OCI-LY1 (cell line): Measurements from ENCODE around the gene TNFSF15.

Experiments used
- H2AFZ ChIP-seq: fragments of 200-600 bp; sonication (generic), shearing (Covaris generic); 2 replicates; pipeline ENCODE4 v1.6.0; 2014; ENCODE audit warnings: antibody characterized with exemption, mild to moderate bottlenecking, low read length
- H3F3A ChIP-seq: fragments of 200-600 bp; sonication (generic), shearing (Covaris generic); 2 replicates; pipeline ENCODE4 v1.6.0; 2014; ENCODE audit warnings: mild to moderate bottlenecking, antibody characterized with exemption, low read length, moderate library complexity; ENCODE audit not compliant: insufficient read depth
- H3K27ac ChIP-seq: fragments of 200-600 bp; sonication (generic); 2 replicates; pipeline ENCODE4 v1.5.1; 2014; ENCODE audit warnings: low read length, mixed run types, mild to moderate bottlenecking, low read depth; ENCODE audit not compliant: poor library complexity, severe bottlenecking
- H3K27me3 ChIP-seq: fragments of 200-600 bp; sonication (generic); 2 replicates; pipeline ENCODE4 v1.6.0; 2014; ENCODE audit warnings: antibody characterized with exemption, mild to moderate bottlenecking, low read length, moderate library complexity; ENCODE audit not compliant: insufficient read depth
- H3K36me3 ChIP-seq: fragments of 200-600 bp; sonication (generic); 2 replicates; pipeline ENCODE4 v1.6.1; 2014; ENCODE audit warnings: mild to moderate bottlenecking, antibody characterized with exemption, low read length, moderate library complexity, mixed read lengths; ENCODE audit not compliant: insufficient read depth
- H3K4me1 ChIP-seq: fragments of 200-600 bp; sonication (generic); 2 replicates; pipeline ENCODE4 v1.5.1; 2014; ENCODE audit warnings: mild to moderate bottlenecking, low read length, moderate library complexity; ENCODE audit not compliant: insufficient read depth, severe bottlenecking
- H3K4me2 ChIP-seq: fragments of 200-600 bp; sonication (generic), shearing (Covaris generic); 2 replicates; pipeline ENCODE4 v1.6.1; 2014; ENCODE audit warnings: low read length
- H3K4me3 ChIP-seq: fragments of 200-600 bp; sonication (generic); 2 replicates; pipeline ENCODE4 v1.5.1; 2014; ENCODE audit warnings: low read length, low read depth, mild to moderate bottlenecking, mixed read lengths; ENCODE audit not compliant: poor library complexity, severe bottlenecking
- H3K79me2 ChIP-seq: fragments of 200-600 bp; shearing (Covaris generic); 2 replicates; pipeline ENCODE4 v1.6.1; 2016; ENCODE audit warnings: mixed run types, low read length, mixed read lengths; ENCODE audit not compliant: insufficient read depth
- H3K9ac ChIP-seq: fragments of 200-600 bp; sonication (generic), shearing (Covaris generic); 2 replicates; pipeline ENCODE4 v1.6.1; 2014; ENCODE audit warnings: mild to moderate bottlenecking, low read length, mixed read lengths
- H3K9me2 ChIP-seq: fragments of 200-600 bp; sonication (generic), shearing (Covaris generic); 2 replicates; pipeline ENCODE4 v1.6.1; 2014; ENCODE audit warnings: low read depth, mild to moderate bottlenecking, low read length, mixed read lengths
- H3K9me3 ChIP-seq: fragments of 200-600 bp; shearing (Covaris generic); 2 replicates; pipeline ENCODE4 v1.6.1; 2014; ENCODE audit warnings: low read length, mixed read lengths
- H4K20me1 ChIP-seq: fragments of 200-600 bp; sonication (generic), shearing (Covaris generic); 2 replicates; pipeline ENCODE4 v1.6.0; 2016; ENCODE audit warnings: mild to moderate bottlenecking, low read length; ENCODE audit not compliant: insufficient read depth
- EZH2 ChIP-seq: fragments of 200-600 bp; sonication (generic), shearing (Covaris generic); IDR thresholded peaks from 2 replicates; pipeline ENCODE4 v1.8.0; 2017; ENCODE audit warnings: borderline replicate concordance, mixed run types, mild to moderate bottlenecking, antibody characterized with exemption, low read length, moderate library complexity, mixed read lengths
- TF ChIP-seq, protein P1 (sequence below): fragments of 200-600 bp; sonication (generic), shearing (Covaris generic); IDR thresholded peaks from 2 replicates; pipeline ENCODE4 v1.5.1; 2017; ENCODE audit warnings: mild to moderate bottlenecking, antibody characterized with exemption, low read length, moderate library complexity, mixed read lengths

Gene TNFSF15

GRCh38 chr9:114844766-114845165, 38.9 kb upstream of the TNFSF15 start:
- Histone ChIP-seq H3K27ac (no peak overlapping the region), H3K4me2 (no peak overlapping the region), H3K27me3 (no peaks in the 10 kb centered on the region), H2AFZ (no peak overlapping the region), H3F3A (no peaks in the 10 kb centered on the region), H3K4me1 (no peaks in the 10 kb centered on the region), H3K9me2 (no peaks in the 10 kb centered on the region), H3K36me3 (no peaks in the 10 kb centered on the region), H3K9ac (no peak overlapping the region), H3K9me3 (no peaks in the 10 kb centered on the region), H3K4me3 (no peak overlapping the region), H4K20me1 (no peaks in the 10 kb centered on the region), H3K79me2 (no peaks in the 10 kb centered on the region)
- TF ChIP-seq, protein P1, sequence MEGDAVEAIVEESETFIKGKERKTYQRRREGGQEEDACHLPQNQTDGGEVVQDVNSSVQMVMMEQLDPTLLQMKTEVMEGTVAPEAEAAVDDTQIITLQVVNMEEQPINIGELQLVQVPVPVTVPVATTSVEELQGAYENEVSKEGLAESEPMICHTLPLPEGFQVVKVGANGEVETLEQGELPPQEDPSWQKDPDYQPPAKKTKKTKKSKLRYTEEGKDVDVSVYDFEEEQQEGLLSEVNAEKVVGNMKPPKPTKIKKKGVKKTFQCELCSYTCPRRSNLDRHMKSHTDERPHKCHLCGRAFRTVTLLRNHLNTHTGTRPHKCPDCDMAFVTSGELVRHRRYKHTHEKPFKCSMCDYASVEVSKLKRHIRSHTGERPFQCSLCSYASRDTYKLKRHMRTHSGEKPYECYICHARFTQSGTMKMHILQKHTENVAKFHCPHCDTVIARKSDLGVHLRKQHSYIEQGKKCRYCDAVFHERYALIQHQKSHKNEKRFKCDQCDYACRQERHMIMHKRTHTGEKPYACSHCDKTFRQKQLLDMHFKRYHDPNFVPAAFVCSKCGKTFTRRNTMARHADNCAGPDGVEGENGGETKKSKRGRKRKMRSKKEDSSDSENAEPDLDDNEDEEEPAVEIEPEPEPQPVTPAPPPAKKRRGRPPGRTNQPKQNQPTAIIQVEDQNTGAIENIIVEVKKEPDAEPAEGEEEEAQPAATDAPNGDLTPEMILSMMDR = no peak
- no peak for TF ChIP-seq EZH2

DNA sequence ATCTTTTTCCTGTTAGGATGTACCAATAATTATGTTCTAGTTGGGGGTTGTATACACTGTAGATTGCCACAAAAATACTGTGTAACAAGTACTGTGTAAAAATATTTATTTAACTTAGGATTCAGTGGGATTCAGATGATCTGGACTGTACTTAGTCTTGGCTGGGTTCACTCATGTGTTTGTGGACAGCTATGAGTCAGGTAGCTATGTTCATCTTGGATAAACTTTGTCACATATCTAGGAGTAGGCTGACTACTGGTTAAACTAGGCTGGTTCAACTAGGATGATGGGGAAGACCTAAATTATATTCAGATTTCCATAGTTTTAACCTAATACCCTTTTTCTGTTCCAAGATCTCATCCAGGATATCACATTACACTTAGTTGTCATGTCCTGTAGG, 32.1 kb upstream of the TNFSF15 start:
- Histone ChIP-seq H3K27ac (no peak overlapping the region), H4K20me1 (no peaks in the 10 kb centered on the region), H3K79me2 (no peaks in the 10 kb centered on the region), H3K9me2 (no peaks in the 10 kb centered on the region), H3F3A (no peaks in the 10 kb centered on the region), H3K9me3 (no peaks in the 10 kb centered on the region), H3K4me3 (no peak overlapping the region), H3K4me1 (no peaks in the 10 kb centered on the region), H3K9ac (no peak overlapping the region), H3K27me3 (no peaks in the 10 kb centered on the region), H2AFZ (no peak overlapping the region), H3K4me2 (no peak overlapping the region), H3K36me3 (no peaks in the 10 kb centered on the region)
- TF ChIP-seq, protein P1 = no peak
- no peak for TF ChIP-seq EZH2

GRCh38 chr9:114836769-114837168, 30.9 kb upstream of the TNFSF15 start:
- H3K36me3 ChIP-seq = no peaks in the 10 kb centered on the region
- no peak overlapping the region for H2AFZ ChIP-seq
- no peaks in the 10 kb centered on the region for H3K27me3 ChIP-seq
- no peaks in the 10 kb centered on the region for H3F3A ChIP-seq
- no peak overlapping the region for H3K9ac ChIP-seq
- no peaks in the 10 kb centered on the region for H3K4me1 ChIP-seq
- no peak overlapping the region for H3K4me3 ChIP-seq
- TF ChIP-seq, protein P1 = no peak
- no peak for TF ChIP-seq EZH2
- H3K9me3 ChIP-seq = 0 out of 2 replicates have a peak, but pooled peaks cover 3% of the 10 kb centered on the region
- H3K9me2 ChIP-seq = no peaks in the 10 kb centered on the region
- H3K27ac ChIP-seq = no peak overlapping the region
- no peaks in the 10 kb centered on the region for H3K79me2 ChIP-seq
- H3K4me2 ChIP-seq = no peak overlapping the region
- no peaks in the 10 kb centered on the region for H4K20me1 ChIP-seq
